Neuronal stem cell (in vitro differentiated cells): Measurements from ENCODE around the gene PLA2G4A.

Source experiments
- DNase-seq: peaks from one replicate; pipeline ENCODE4 v3.0.0-alpha.2; 2013; ENCODE audit warnings: low spot score
- H2AFZ ChIP-seq: one replicate; pipeline ENCODE4 v1.6.1; 2013; ENCODE audit warnings: mild to moderate bottlenecking, low read length, inconsistent platforms
- H2AK5ac ChIP-seq: 2 replicates; pipeline ENCODE4 v1.6.1; 2013; ENCODE audit warnings: low read depth, mild to moderate bottlenecking, inconsistent platforms, low read length, moderate library complexity, mixed read lengths
- H2BK120ac ChIP-seq: 2 replicates; pipeline ENCODE4 v1.6.1; 2013; ENCODE audit warnings: low read depth, mild to moderate bottlenecking, inconsistent platforms, low read length, moderate library complexity, mixed read lengths
- H2BK12ac ChIP-seq: one replicate; pipeline ENCODE4 v1.6.1; 2013; ENCODE audit warnings: low read length, inconsistent platforms
- H2BK15ac ChIP-seq: 2 replicates; pipeline ENCODE4 v1.6.1; 2013; ENCODE audit warnings: mild to moderate bottlenecking, low read length, inconsistent platforms, mixed read lengths
- H2BK5ac ChIP-seq: one replicate; pipeline ENCODE4 v1.6.1; 2013; ENCODE audit warnings: inconsistent platforms, mild to moderate bottlenecking, low read length, moderate library complexity
- H3K14ac ChIP-seq: one replicate; pipeline ENCODE4 v1.6.1; 2013; ENCODE audit warnings: low read length, inconsistent platforms
- H3K18ac ChIP-seq: 2 replicates; pipeline ENCODE4 v1.6.1; 2013; ENCODE audit warnings: low read length, inconsistent platforms
- H3K23ac ChIP-seq: 2 replicates; pipeline ENCODE4 v1.6.1; 2013; ENCODE audit warnings: low read depth, mild to moderate bottlenecking, mixed read lengths, low read length, inconsistent platforms; ENCODE audit not compliant: poor library complexity
- H3K27ac ChIP-seq: replicated peaks from 3 replicates; pipeline ENCODE4 v1.5.1; 2013; ENCODE audit warnings: low read length, inconsistent platforms
- H3K27me3 ChIP-seq, 3 experiments: 2 replicates each; pipeline ENCODE4 v1.6.1; 2013; ENCODE audit warnings: low read length in 3 of 3, mild to moderate bottlenecking in 2 of 3, inconsistent platforms in 1 of 3, low read depth in 1 of 3, mixed read lengths in 1 of 3, moderate library complexity in 1 of 3; ENCODE audit not compliant: control insufficient read depth in 3 of 3, insufficient read depth in 3 of 3
- H3K36me3 ChIP-seq, 2 donors: replicated peaks in 1 of 2; 2 replicates each; pipeline ENCODE4 v1.6.1; 2013; ENCODE audit warnings: low read length in 2 of 2; ENCODE audit not compliant: control insufficient read depth in 2 of 2, insufficient read depth in 2 of 2
- H3K4ac ChIP-seq: 2 replicates; pipeline ENCODE4 v1.6.1; 2013; ENCODE audit warnings: inconsistent platforms, mild to moderate bottlenecking, low read length, moderate library complexity
- H3K4me1 ChIP-seq, 2 donors: 1 replicate in 1 of 2; 2 replicates in 1 of 2; pipeline ENCODE4 v1.6.1; 2013; ENCODE audit warnings: low read length in 2 of 2, low read depth in 1 of 2; ENCODE audit not compliant: control insufficient read depth in 2 of 2, insufficient read depth in 1 of 2
- H3K4me2 ChIP-seq: one replicate; pipeline ENCODE4 v1.6.1; 2013; ENCODE audit warnings: mild to moderate bottlenecking, low read length, inconsistent platforms; ENCODE audit not compliant: insufficient read depth, poor library complexity, severe bottlenecking
- H3K4me3 ChIP-seq, 2 donors: 2 replicates each; pipeline ENCODE4 v1.5.1; 2013; ENCODE audit warnings: low read length in 2 of 2, mild to moderate bottlenecking in 2 of 2, inconsistent platforms in 1 of 2, moderate library complexity in 1 of 2
- H3K79me1 ChIP-seq: one replicate; pipeline ENCODE4 v1.6.1; 2013; ENCODE audit warnings: low read depth, mild to moderate bottlenecking, inconsistent platforms, low read length, moderate library complexity
- H3K9ac ChIP-seq: one replicate; pipeline ENCODE4 v1.6.1; 2013; ENCODE audit warnings: mild to moderate bottlenecking, low read depth, low read length, inconsistent platforms; ENCODE audit not compliant: poor library complexity
- H3K9me3 ChIP-seq, 2 donors: replicated peaks in 1 of 2; 2 replicates each; pipeline versions ENCODE3 to v1.6.1; 2013; ENCODE audit warnings: low read length in 2 of 2, mild to moderate bottlenecking in 2 of 2, inconsistent platforms in 1 of 2, low read depth in 1 of 2, mixed read lengths in 1 of 2, moderate library complexity in 1 of 2; ENCODE audit not compliant: control insufficient read depth in 2 of 2, insufficient read depth in 1 of 2
- H4K8ac ChIP-seq: one replicate; pipeline ENCODE4 v1.6.1; 2013; ENCODE audit warnings: low read depth, mild to moderate bottlenecking, inconsistent platforms, low read length, moderate library complexity
- H4K91ac ChIP-seq: one replicate; pipeline ENCODE4 v1.6.1; 2013; ENCODE audit warnings: low read length, low read depth, mild to moderate bottlenecking, inconsistent platforms; ENCODE audit not compliant: poor library complexity
- WGBS, 2 donors: extraction: QIAGEN DNeasy Blood & Tissue Kit; methylation state at CpG; one replicate each; pipeline ENCODE4 v1.1.7; 2013; ENCODE audit warnings: missing lambda C conversion rate in 2 of 2, mixed read lengths in 1 of 2; ENCODE audit not compliant: insufficient read length in 2 of 2, insufficient replicate concordance in 1 of 2; ENCODE audit errors: extremely low coverage in 2 of 2; 5-methylcytosine and 5-hydroxymethylcytosine counted together

Gene PLA2G4A

DNA sequence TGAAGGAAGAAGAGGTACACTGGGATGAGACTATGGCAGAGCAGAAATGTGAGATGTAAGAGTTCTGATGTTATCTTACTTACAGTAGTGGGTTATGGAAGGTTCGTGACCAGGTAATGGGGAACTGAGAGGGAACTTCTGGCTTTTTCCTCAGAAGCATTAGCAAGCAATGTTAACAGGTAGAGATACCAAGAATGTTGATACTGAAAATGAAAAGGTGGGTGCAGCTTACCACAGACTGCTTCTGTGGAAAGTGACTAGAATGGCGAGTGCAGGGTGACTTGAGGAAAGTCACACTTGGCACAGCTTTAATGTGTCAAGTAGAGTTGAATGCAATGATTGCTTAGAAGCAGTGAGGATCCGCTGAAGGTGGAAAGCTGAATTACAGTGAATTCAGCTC, 70.8 kb downstream of the PLA2G4A start:
- Histone ChIP-seq H3K23ac (no peak overlapping the region), H3K4me2 (no peak overlapping the region), H4K91ac (no peak overlapping the region), H2BK120ac (no peak overlapping the region), H3K9me3 (no peaks in the 10 kb centered on the region), H3K9ac (no peak overlapping the region), H2BK12ac (no peak overlapping the region), H2BK5ac (no peak overlapping the region), H3K36me3 (no peaks in the 10 kb centered on the region), H3K18ac (no peak overlapping the region), H2BK15ac (no peak overlapping the region), H2AK5ac (no peak overlapping the region), H3K27me3 (no peaks in the 10 kb centered on the region), H3K4ac (no peak overlapping the region), H3K4me3 (no peak overlapping the region), H3K14ac (no peak overlapping the region), H3K4me1 (no peaks in the 10 kb centered on the region), H3K27ac (no peak overlapping the region), H2AFZ (no peak overlapping the region), H3K79me1 (no peaks in the 10 kb centered on the region), H4K8ac (no peak overlapping the region)
- no peak for DNase-seq
- no CpG with 5 or more reads among the region's 3 CpGs for WGBS, 2 donors

DNA sequence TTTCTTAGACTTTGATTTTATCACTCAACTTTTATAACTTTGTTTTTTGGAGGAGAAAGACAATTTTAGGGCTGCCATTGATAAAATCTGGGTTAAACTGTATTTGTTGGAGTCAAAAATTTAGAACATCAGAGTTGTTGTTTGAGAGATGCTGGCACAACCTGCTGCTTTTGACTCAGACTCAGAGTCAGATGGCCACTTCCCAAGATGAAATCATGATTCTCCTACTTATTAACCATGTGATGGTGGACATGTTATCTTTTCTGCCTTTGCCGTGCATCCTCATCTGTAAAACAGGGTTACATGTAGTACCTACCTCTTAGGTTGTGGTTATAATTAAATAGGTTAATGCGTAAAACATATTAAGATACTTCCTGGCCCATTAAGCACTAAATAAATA, 71.2 kb downstream of the PLA2G4A start:
- H3K4me1 ChIP-seq, result no peaks in the 10 kb centered on the region
- no peak for DNase-seq
- no CpG with 5 or more reads among the region's 2 CpGs for WGBS, 2 donors

DNA sequence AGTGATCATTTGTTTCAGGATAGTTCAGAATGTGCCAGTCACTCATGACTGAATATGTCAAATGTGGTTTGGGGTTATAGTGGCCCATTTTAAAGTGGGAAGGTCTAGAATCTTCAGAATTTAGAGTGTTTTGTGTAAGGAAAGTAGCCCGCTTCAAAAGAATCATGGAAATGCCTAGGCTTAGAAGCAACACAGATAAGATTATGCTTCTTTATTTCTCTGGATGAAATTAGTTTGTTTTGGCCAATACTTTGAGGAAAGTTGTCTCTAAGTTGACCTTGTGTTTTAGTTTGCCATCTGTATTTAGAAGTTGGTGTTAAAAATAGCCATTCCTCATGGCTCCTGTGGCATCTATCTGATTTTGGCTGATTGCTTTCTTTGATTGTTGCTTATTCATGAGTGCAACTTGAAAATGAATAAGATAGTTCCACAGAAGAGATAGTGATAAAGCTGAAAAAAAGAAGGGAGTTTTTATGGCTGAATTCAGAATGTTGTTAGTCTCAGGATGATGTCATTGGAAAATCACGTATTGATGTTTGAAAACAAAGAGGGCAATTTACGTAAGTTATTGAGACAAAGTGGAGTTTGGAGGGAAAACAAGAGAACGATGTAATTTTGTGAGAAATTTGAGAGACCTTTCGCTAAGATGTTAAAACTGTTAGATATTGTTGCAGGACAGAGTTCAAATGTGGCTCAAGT, 71.9 kb downstream of the PLA2G4A start:
- no peaks in the 10 kb centered on the region for H3K9me3 ChIP-seq
- H2BK12ac ChIP-seq, result no peak overlapping the region
- H3K27ac ChIP-seq, result no peak overlapping the region
- H3K23ac ChIP-seq, result no peak overlapping the region
- H3K4ac ChIP-seq, result no peak overlapping the region
- H2BK15ac ChIP-seq, result no peak overlapping the region
- H3K27me3 ChIP-seq, result no peaks in the 10 kb centered on the region
- no peak overlapping the region for H4K91ac ChIP-seq
- H2BK120ac ChIP-seq, result no peak overlapping the region
- no peak overlapping the region for H4K8ac ChIP-seq
- no peak overlapping the region for H3K9ac ChIP-seq
- no peak overlapping the region for H2AFZ ChIP-seq
- H3K18ac ChIP-seq, result no peak overlapping the region
- no peak overlapping the region for H3K4me3 ChIP-seq
- H3K36me3 ChIP-seq, result no peaks in the 10 kb centered on the region
- no peak overlapping the region for H2AK5ac ChIP-seq
- H3K4me2 ChIP-seq, result no peak overlapping the region
- WGBS, 2 donors, result 100% methylated on average over 1 of the region's 5 CpGs; no CpG with 5 or more reads in 1 of the 2 donors
- H3K4me1 ChIP-seq, result no peaks in the 10 kb centered on the region
- no peaks in the 10 kb centered on the region for H3K79me1 ChIP-seq
- H2BK5ac ChIP-seq, result no peak overlapping the region
- DNase-seq, result no peak
- H3K14ac ChIP-seq, result no peak overlapping the region

More for the DNA sequence above, 71.2 kb downstream of the PLA2G4A start:
- H2BK120ac ChIP-seq, result no peak overlapping the region
- no peak overlapping the region for H3K27ac ChIP-seq
- no peak overlapping the region for H3K14ac ChIP-seq
- H3K27me3 ChIP-seq, result no peaks in the 10 kb centered on the region
- no peak overlapping the region for H3K23ac ChIP-seq
- H4K91ac ChIP-seq, result no peak overlapping the region
- no peak overlapping the region for H4K8ac ChIP-seq
- no peak overlapping the region for H2AK5ac ChIP-seq
- H3K18ac ChIP-seq, result no peak overlapping the region
- H2AFZ ChIP-seq, result no peak overlapping the region
- no peak overlapping the region for H3K4me3 ChIP-seq
- no peaks in the 10 kb centered on the region for H3K36me3 ChIP-seq
- no peaks in the 10 kb centered on the region for H3K9me3 ChIP-seq
- no peak overlapping the region for H3K4me2 ChIP-seq
- H2BK15ac ChIP-seq, result no peak overlapping the region
- no peaks in the 10 kb centered on the region for H3K79me1 ChIP-seq
- H2BK12ac ChIP-seq, result no peak overlapping the region
- H2BK5ac ChIP-seq, result no peak overlapping the region
- no peak overlapping the region for H3K4ac ChIP-seq
- no peak overlapping the region for H3K9ac ChIP-seq

DNA sequence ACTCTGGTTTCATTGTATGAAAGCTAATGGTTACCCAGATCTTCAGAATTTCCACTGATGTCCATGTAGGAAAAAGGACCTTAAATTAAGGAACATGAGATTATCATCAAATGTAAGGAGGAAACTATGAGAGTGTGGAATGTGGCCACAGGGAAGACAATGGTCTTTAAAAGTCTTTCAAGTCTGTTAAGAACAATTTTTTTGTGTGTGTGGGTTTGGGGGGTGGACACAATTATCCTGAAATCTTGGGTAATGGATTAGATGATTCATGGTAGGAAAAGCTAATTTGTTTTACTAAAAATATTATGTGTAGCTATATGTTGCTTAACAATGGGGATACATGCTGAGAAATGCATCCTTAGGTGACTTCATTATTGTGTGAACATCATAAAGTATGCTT, 72.9 kb downstream of the PLA2G4A start:
- Histone ChIP-seq H3K23ac (no peak overlapping the region), H2AK5ac (no peak overlapping the region), H3K4ac (no peak overlapping the region), H2AFZ (no peak overlapping the region), H3K27ac (no peak overlapping the region), H3K4me1 (no peaks in the 10 kb centered on the region), H3K9me3 (no peaks in the 10 kb centered on the region), H3K36me3 (no peaks in the 10 kb centered on the region), H2BK5ac (no peak overlapping the region), H3K4me2 (no peak overlapping the region), H4K8ac (no peak overlapping the region), H3K14ac (no peak overlapping the region), H3K9ac (no peak overlapping the region), H3K18ac (no peak overlapping the region), H3K4me3 (no peak overlapping the region), H3K27me3 (no peaks in the 10 kb centered on the region), H2BK15ac (no peak overlapping the region), H4K91ac (no peak overlapping the region), H3K79me1 (no peaks in the 10 kb centered on the region), H2BK12ac (no peak overlapping the region), H2BK120ac (no peak overlapping the region)
- no peak for DNase-seq
